ENCODE data around the gene TMPRSS2. TPM values are rescaled to one million over a fixed set of nuclear protein-coding genes. Genes with fewer than 3 reads are reported as not detected.
"Not testable (repeated sequence)": the region's sequence is repeated elsewhere in the genome, so short reads cannot be mapped to it uniquely, and the experiment has no call there.

The TMPRSS2 gene
- total RNA-seq, 1 experiment from 2014 or later = 1.1 TPM

DNA sequence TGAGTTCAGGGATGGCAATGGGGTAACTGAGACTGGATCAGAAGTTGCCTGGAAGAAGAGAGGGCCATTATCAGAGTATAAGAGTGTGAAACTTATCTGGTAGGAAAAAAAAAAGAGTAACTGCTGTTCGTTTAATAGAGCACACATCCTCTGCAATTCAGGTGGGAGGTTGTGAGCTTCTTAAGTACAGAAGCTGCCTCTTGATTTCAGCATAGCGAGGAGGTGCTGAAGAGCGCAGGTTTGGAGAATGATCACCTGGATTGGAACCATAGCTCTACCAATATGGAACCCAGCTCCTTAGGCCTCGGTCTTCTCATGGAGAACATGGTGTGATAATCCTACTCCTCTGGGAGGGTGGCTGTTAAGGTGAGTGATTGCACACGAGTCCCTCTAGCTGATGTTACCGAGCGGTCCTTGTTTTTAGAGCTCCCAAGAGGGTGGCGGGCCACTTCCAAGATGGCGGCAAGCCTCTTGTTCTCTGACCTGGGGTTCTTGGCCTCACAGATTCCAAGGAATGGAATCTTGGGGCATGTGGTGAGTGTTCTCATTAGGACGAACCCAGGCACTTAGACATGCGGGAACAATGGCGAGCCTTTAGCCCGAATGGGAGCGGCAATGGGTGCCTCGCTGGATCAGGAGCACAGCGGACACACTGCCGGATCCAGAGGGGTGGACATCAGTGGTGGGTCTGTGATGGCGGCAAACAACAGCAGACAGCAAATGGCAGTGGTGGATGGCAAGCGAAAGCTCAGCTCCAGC lies 85.2 kb downstream of the TMPRSS2 start:
- no peaks in the 10 kb centered on the region for H3K27me3 ChIP-seq (ENCODE audit: insufficient read depth, low read length)
- H3K36me3 ChIP-seq (ENCODE audit: control insufficient read depth in 1 of 2, insufficient read depth in 2 of 2, low read length in 2 of 2) = no peaks in the 10 kb centered on the region
- BruUV-seq (replicated peaks) = no TSS peak
- ATAC-seq (no peak), DNase-seq (ENCODE audit: low read depth, low spot score) (no peak)
- H3K9me3 ChIP-seq (ENCODE audit: control insufficient read depth in 1 of 2, insufficient read depth in 1 of 2, low read depth in 1 of 2, low read length in 2 of 2) = no peaks in the 10 kb centered on the region
- H3K4me3 ChIP-seq (replicated peaks in 1 of 2; ENCODE audit: low read depth in 1 of 2, low read length in 2 of 2) = no peak overlapping the region
- TF ChIP-seq, protein P1, sequence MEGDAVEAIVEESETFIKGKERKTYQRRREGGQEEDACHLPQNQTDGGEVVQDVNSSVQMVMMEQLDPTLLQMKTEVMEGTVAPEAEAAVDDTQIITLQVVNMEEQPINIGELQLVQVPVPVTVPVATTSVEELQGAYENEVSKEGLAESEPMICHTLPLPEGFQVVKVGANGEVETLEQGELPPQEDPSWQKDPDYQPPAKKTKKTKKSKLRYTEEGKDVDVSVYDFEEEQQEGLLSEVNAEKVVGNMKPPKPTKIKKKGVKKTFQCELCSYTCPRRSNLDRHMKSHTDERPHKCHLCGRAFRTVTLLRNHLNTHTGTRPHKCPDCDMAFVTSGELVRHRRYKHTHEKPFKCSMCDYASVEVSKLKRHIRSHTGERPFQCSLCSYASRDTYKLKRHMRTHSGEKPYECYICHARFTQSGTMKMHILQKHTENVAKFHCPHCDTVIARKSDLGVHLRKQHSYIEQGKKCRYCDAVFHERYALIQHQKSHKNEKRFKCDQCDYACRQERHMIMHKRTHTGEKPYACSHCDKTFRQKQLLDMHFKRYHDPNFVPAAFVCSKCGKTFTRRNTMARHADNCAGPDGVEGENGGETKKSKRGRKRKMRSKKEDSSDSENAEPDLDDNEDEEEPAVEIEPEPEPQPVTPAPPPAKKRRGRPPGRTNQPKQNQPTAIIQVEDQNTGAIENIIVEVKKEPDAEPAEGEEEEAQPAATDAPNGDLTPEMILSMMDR (IDR thresholded peaks at IDR 0.05 in 2 of 3, conservative IDR thresholded peaks at IDR 0.05 in 1 of 3; ENCODE audit: borderline replicate concordance in 1 of 3, insufficient read depth in 1 of 3, low read depth in 2 of 3, low read length in 2 of 3) = no peak
- no peak for TF ChIP-seq TCF7L2 (IDR thresholded peaks at IDR 0.05; ENCODE audit: borderline replicate concordance, extremely low read depth, insufficient read depth, insufficient read length)
- no peak for TF ChIP-seq FOSL1 (IDR thresholded peaks at IDR 0.05; ENCODE audit: low read depth)
- TF ChIP-seq ZBTB33 (IDR thresholded peaks at IDR 0.05; ENCODE audit: extremely low read depth, insufficient replicate concordance, low read length) = no peak
- H4K20me1 ChIP-seq (ENCODE audit: insufficient read depth) = no peaks in the 10 kb centered on the region
- H3K27ac ChIP-seq (ENCODE audit: low read depth, low read length) = no peak overlapping the region
- H2AFZ ChIP-seq (ENCODE audit: low read depth, low read length, poor library complexity, severe bottlenecking) = no peak overlapping the region
- intact Hi-C loops (cut with micrococcal nuclease) = no loop called here
- H3K9ac ChIP-seq (ENCODE audit: low read length) = no peak overlapping the region
- RAD21 ChIA-PET (ENCODE audit: low non-redundant PET in 1 of 2, low total read pairs in 2 of 2, uncharacterized antibody in 2 of 2, unreplicated experiment in 2 of 2) = no interaction called here
- H3K9me2 ChIP-seq (ENCODE audit: insufficient read depth) = no peaks in the 10 kb centered on the region
- POLR2A ChIA-PET = interaction anchor here (1.5 kb wide), 1 partner anchor 12 kb away, joined by 3 read pairs; no protein-coding TSS in a partner anchor
- peaks cover 4 to 9% of the 10 kb centered on the region in 2 experiments; a peak in 3 of 4 replicates for H3K4me1 ChIP-seq (ENCODE audit: control insufficient read depth in 1 of 2, insufficient read depth in 2 of 2, low read length in 2 of 2)
- CTCF ChIA-PET = interaction anchor here (1.4 kb wide), 1 partner anchor 11 kb away, joined by 4 read pairs; no protein-coding TSS in a partner anchor
- H3K4me2 ChIP-seq (ENCODE audit: low read length) = no peak overlapping the region
- H3K79me2 ChIP-seq (ENCODE audit: insufficient read depth, low read length) = no peaks in the 10 kb centered on the region

- H3K36me3 ChIP-seq (ENCODE audit: control insufficient read depth in 1 of 2, insufficient read depth in 2 of 2, low read length in 2 of 2); H3K79me2 ChIP-seq (ENCODE audit: insufficient read depth, low read length); H3K27ac ChIP-seq (ENCODE audit: low read depth, low read length); H3K4me1 ChIP-seq (ENCODE audit: control insufficient read depth in 1 of 2, insufficient read depth in 2 of 2, low read length in 2 of 2); H3K27me3 ChIP-seq (ENCODE audit: insufficient read depth, low read length); H4K20me1 ChIP-seq (ENCODE audit: insufficient read depth); H2AFZ ChIP-seq (ENCODE audit: low read depth, low read length, poor library complexity, severe bottlenecking); RAD21 ChIA-PET (ENCODE audit: low non-redundant PET in 1 of 2, low total read pairs in 2 of 2, uncharacterized antibody in 2 of 2, unreplicated experiment in 2 of 2); CTCF ChIA-PET; POLR2A ChIA-PET; H3K9me2 ChIP-seq (ENCODE audit: insufficient read depth); DNase-seq (ENCODE audit: low read depth, low spot score); intact Hi-C loops (cut with micrococcal nuclease); BruUV-seq (replicated peaks); H3K9me3 ChIP-seq (ENCODE audit: control insufficient read depth in 1 of 2, insufficient read depth in 1 of 2, low read depth in 1 of 2, low read length in 2 of 2); ATAC-seq: not testable (repeated sequence)
- Histone ChIP-seq H3K9ac (ENCODE audit: low read length) (peak overlapping the region; percentile 63; the same call in 1 of the 2 replicates), H3K4me3 (replicated peaks in 1 of 2; ENCODE audit: low read depth in 1 of 2, low read length in 2 of 2) (peak overlapping the region in 1 of 2 experiments; percentile 69; a peak in 2 of 4 replicates), H3K4me2 (ENCODE audit: low read length) (peak overlapping the region; percentile 94)
Measured at GRCh38 chr21:41420998-41421397, 87.0 kb downstream of the TMPRSS2 start.

Measured in HCT116 (cell line).